ENCODE measurements around the gene MORC4.
"Not testable (repeated sequence)": the region's sequence is repeated elsewhere in the genome, so short reads cannot be mapped to it uniquely, and the experiment has no call there.

MORC4 gene

DNA sequence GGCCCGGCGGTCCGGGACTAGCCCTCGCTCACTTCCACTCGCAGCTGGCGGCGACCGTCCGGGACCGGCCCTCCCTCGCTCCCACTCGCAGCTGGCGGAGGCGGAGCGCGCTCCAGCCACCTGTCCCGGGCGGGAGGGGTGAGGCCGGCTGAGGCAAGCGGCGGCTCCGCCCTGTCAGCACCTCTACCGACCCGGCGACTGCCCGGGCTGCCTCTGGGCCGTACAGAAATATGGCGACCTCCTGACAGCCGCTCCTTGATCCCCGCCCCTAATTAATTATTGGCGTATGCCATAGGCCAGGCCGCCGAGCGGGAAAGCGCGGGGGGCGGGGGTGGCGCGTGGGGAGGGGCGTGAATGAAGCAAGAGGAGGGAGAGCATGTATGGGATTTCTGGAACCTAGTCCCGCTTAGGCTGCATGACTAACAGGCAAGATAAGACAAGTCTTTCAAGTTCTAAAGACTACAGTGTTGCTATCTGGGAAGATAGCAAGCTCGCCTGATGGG is at the start of gene MORC4:
MORC4 (minus strand) TSS at position 200 of the 503 bp plus-strand sequence. CDS start 243 bp downstream, outside the sequence.
- peak; percentile 89 for DNase-seq

GRCh38 chrX:107047622-107048021 is 47.6 kb upstream of the MORC4 start:
- no peak for DNase-seq

GRCh38 chrX:107029752-107030151 is 29.7 kb upstream of the MORC4 start:
- no peak for DNase-seq

- no peak for DNase-seq
Measured at GRCh38 chrX:107025545-107025944, 25.5 kb upstream of the MORC4 start.

DNA sequence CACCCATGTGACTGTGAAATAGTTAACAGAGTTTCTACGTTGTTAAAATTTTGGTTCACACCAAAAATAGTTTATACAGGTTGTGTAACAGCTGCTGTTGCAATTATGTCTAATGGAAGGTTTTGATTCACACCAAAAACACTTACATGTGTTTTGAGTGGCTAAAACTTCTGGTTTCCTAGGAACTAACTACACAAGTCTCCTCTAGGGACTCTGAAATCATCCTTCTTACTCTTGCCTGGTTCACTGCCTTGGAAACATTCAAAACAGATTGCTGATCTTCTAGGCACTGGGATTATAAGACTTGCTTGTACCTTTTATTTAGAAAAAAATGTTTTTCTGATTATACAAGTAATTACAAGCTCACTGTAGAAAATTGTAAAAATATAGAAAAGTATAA is 14.9 kb upstream of the MORC4 start:
- DNase-seq: no peak

DNA sequence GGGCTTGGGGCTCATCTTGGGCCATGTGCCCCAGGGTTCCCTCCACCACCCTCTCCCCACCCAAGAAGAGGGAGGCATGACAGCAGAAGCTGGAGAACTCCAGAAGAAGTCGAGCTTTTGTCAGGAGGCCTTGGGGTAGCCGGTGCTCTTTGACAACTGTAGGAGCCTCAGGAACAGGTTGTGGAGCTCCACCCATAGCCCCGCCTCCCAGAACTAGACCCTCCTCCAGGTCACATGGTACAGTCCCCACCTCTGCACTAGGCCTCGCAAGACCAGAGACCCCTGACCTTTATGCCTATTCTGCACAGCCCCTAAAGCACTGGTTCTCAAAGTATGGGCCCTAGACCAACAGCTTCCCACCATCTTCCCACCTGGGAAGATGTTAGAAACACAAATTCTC is 8.0 kb upstream of the MORC4 start:
- no peak for DNase-seq

GRCh38 chrX:106999002-106999975 is 723 bp downstream of the MORC4 start:
- DNase-seq: peak; percentile 77

GRCh38 chrX:106997611-106998010 is 2.4 kb downstream of the MORC4 start:
- DNase-seq: no peak

DNA sequence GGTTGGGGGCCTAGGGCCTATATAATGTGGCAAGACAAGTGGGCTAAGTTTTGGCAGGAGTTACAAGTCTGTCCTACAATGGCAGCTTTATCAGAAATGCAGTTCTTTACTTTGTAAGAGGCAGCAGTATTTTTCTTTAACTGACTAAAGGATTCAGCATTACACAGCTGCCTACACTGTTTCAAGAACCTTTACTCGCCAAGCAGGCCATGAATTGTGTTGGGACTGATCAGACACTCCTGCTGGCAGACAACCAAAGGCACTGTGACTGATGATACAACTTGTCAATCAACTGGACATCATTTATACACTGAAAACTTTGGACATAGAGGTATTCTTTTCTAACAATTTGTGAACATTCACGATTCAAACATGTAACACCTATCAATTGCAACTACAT is 4.3 kb downstream of the MORC4 start:
- DNase-seq: no peak

DNA sequence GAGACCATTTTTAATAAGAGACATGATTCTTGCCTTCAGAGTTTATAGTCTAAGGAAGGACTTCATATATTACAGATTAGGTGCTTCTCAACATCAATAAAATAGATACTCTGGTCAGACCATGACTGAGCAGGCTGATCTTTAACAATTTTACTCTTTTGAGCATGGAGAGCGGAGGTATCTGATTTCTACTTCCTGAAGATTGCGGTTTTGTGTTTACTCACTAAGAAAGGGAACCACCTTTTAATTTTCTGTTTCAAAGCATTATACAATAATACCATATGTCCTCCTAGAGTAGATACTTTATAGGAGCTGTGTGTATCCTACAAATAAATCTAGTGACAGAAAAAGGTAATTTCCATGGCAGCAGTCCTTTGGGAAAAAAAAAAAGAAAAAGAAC is 12.5 kb downstream of the MORC4 start:
- no peak for DNase-seq

DNA sequence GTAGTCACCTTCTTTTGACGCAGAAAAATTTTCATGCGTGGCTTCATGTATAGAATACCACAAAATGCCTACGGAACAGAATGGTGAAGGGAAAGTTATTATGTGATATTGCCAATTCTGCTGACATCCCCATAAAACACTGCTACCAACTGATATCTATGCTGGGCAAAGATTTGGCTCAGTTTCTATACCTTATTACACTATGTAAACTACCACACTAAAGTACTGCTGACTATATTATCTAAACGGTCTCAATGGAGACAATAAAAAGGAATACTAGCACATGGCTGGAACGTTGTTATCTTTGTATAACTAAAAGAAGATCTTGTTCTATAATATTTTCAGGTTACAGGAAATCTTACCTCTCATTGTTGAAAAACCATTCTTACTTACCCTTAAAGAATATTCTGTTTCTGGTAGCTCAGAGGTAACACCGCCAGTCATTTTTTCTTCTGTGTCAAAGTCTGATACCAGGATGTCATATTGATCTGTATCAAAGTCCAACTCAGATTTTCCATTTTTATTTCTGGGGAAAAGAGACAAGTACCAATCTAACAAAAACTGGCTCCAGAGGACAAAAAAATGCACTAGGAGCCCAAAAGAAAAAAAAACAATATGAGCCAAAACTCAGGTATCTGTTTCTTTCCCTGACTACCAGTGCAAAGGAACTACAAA is 18.9 kb downstream of the MORC4 start:
- no peak for DNase-seq

- DNase-seq: no peak
Measured at GRCh38 chrX:106976416-106976815, 23.6 kb downstream of the MORC4 start.

- no peak for DNase-seq
Measured at GRCh38 chrX:106973433-106974149, 26.4 kb downstream of the MORC4 start.

DNA sequence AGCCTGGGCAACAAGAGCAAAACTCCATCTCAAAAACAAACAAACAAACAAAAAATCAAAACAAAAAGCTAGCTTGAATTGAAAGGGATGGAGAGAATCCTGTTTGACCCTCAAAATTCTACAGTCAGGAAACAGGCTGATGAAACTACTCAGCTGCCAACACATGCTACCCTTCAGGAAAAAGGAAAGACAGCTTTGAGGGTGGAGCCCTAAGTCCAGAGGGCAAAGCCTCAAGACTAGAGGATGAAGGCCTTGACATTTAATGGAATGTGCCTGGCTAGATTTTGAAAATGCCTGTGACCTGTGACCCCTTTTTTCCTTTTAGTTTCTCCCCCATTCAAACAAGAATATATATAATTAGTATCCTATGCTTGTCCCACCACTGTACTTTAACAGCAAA is 27.1 kb downstream of the MORC4 start:
- DNase-seq: no peak

- not testable (repeated sequence) for DNase-seq
Measured at GRCh38 chrX:106966547-106966946, 33.5 kb downstream of the MORC4 start.

GRCh38 chrX:106964290-106964689 is 35.7 kb downstream of the MORC4 start:
- no peak for DNase-seq

GRCh38 chrX:106963111-106963510 is 36.9 kb downstream of the MORC4 start:
- DNase-seq: no peak

- no peak for DNase-seq
Measured at GRCh38 chrX:106959901-106960300, 40.1 kb downstream of the MORC4 start.

- no peak for DNase-seq
Measured at GRCh38 chrX:106957856-106958255, 42.2 kb downstream of the MORC4 start.

GRCh38 chrX:106955004-106955772 is 44.8 kb downstream of the MORC4 start:
- DNase-seq: no peak

GRCh38 chrX:106954041-106954440 is 46.0 kb downstream of the MORC4 start:
- no peak for DNase-seq

DNA sequence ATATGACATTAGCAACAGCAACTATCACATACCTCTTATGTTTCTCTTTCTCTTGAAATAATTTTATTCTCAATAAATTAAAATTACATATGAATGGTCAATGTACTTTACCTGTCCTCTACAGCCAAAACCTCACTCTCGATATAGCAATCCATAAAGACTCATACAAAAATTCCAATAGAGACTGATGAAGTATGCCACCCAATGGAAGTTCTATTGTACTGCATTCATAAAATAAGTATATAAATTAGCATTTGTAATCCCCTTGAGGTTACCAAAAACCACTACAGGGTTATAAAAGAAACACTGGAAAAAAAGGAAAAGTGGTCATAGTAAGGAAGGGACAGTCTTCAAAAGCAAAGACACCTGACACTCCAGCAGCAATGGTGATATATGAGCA is 47.0 kb downstream of the MORC4 start:
- DNase-seq: no peak

Measured in right forelimb (tissue), 1 donor.